ENCODE results near the gene TRAK1. TPM values are rescaled to one million over a fixed set of nuclear protein-coding genes. Genes with fewer than 3 reads are reported as not detected.
"Not testable (repeated sequence)": the region's sequence is repeated elsewhere in the genome, so short reads cannot be mapped to it uniquely, and the experiment has no call there.

The TRAK1 gene
- total RNA-seq, 1 donor, result 52.2 TPM

DNA sequence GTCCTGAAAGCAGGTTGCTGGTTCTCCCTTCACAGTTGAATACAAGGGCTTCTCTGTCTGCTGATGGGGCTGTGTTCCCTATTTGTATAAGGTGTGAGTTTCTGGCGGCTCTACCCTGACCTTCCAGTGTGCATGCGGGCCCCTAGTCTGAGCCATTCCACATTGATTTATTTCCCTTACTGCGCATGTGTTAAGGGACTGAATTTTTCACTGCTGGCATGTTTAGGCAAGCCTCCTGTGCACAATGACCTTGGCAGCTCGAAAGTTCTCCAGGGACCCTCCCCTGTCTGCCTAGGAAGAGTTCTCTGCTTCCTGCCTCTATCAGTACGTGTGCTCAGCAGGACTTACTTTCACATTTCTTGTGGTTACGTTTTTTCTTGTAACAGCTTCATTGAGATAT lies 11.4 kb downstream of the TRAK1 start:
- no peak overlapping the region for H3K4me3 ChIP-seq (ENCODE audit: low read depth, low read length)
- no peak for DNase-seq (ENCODE audit: low read depth)
- TF ChIP-seq, protein P1, sequence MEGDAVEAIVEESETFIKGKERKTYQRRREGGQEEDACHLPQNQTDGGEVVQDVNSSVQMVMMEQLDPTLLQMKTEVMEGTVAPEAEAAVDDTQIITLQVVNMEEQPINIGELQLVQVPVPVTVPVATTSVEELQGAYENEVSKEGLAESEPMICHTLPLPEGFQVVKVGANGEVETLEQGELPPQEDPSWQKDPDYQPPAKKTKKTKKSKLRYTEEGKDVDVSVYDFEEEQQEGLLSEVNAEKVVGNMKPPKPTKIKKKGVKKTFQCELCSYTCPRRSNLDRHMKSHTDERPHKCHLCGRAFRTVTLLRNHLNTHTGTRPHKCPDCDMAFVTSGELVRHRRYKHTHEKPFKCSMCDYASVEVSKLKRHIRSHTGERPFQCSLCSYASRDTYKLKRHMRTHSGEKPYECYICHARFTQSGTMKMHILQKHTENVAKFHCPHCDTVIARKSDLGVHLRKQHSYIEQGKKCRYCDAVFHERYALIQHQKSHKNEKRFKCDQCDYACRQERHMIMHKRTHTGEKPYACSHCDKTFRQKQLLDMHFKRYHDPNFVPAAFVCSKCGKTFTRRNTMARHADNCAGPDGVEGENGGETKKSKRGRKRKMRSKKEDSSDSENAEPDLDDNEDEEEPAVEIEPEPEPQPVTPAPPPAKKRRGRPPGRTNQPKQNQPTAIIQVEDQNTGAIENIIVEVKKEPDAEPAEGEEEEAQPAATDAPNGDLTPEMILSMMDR (IDR thresholded peaks at IDR 0.05; ENCODE audit: insufficient read depth, low read depth, low read length), result no peak

DNA sequence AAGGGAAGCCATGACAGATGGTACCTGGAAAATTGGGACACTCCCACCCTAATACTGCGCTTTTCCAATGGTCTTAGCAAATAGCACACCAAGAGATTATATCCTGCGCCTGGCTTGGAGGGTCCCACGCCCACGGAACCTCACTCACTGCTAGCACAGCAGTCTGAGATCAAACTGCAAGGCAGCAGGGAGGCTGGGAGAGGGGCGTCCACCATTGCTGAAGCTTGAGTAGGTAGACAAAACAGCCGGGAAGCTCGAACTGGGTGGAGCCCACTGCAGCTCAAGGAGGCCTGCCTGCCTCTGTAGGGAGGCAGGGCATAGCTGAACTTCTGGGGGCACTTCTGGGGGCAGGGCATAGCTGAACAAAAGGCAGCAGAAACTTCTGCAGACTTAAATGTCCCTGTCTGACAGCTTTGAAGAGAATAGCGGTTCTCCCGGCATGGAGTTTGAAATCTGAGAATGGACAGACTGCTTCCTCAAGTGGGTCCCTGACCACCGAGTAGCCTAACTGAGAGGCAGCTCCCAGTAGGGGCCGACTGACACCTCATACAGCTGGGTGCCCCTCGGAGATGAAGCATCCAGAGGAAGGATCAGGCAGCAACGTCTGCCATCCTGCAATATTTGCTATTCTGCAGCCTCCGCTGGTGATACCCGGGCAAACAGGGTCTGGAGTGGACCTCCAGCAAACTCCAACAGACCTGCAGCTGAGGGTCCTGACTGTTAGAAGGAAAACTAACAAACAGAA lies 12.9 kb downstream of the TRAK1 start:
- H3K4me3 ChIP-seq (ENCODE audit: low read depth, low read length); DNase-seq (ENCODE audit: low read depth): not testable (repeated sequence)

DNA sequence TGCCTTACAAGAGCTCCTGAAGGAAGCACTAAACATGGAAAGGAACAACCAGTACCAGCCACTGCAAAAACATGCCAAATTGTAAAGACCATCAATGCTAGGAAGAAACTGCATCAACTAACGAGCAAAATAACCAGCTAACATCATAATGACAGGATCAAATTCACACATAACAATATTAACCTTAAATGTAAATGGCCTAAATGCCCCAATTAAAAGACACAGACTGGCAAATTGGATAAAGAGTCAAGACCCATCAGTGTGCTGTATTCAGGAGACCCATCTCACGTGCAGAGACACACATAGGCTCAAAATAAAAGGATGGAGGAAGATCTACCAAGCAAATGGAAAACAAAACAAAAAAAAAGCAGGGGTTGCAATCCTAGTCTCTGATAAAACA lies 14.8 kb downstream of the TRAK1 start:
- not testable (repeated sequence) for DNase-seq (ENCODE audit: low read depth); H3K4me3 ChIP-seq (ENCODE audit: low read depth, low read length)

DNA sequence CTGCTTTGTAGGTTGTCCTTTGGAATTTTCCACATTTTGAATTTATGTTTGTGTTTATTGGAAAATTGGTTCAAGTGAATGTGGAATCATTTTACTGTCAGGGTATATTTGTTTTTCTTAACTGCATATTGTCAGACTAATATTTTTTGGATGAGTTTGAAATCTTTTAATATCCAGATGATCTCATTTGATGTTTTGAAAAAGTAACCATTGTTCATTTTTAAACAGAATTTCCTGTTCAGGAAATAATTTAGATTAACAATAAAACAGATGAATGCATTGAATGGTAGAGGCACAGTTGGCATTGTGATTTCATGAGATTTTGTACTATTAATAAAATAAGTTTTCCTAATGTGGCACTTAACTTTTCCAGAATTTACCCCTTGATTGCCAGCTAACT lies 15.5 kb downstream of the TRAK1 start:
- no peak for DNase-seq (ENCODE audit: low read depth)
- TF ChIP-seq, protein P1 (IDR thresholded peaks at IDR 0.05; ENCODE audit: insufficient read depth, low read depth, low read length), result no peak
- no peak overlapping the region for H3K4me3 ChIP-seq (ENCODE audit: low read depth, low read length)

DNA sequence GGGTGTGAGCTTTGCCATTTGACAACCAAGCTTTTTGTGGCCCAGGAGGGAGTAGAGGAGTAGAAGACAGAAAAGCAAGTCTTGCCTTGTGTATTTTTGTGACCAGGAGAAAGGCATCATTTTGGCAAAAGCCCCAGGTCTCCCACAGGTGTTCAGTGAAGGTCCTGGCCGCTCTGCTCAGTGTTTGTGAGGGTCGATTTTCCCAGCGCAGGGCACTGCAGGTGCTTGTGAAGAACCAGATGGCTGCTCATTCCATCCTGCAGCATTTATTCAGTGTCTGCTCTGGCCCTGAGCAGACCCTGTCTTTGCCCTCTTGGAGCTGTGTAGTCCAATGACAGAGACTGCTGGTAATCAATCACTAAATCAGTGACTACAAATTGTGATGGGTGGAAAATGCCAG lies 19.5 kb downstream of the TRAK1 start:
- no peak overlapping the region for H3K4me3 ChIP-seq (ENCODE audit: low read depth, low read length)
- no peak for DNase-seq (ENCODE audit: low read depth)
- TF ChIP-seq, protein P1 (IDR thresholded peaks at IDR 0.05; ENCODE audit: insufficient read depth, low read depth, low read length), result no peak

DNA sequence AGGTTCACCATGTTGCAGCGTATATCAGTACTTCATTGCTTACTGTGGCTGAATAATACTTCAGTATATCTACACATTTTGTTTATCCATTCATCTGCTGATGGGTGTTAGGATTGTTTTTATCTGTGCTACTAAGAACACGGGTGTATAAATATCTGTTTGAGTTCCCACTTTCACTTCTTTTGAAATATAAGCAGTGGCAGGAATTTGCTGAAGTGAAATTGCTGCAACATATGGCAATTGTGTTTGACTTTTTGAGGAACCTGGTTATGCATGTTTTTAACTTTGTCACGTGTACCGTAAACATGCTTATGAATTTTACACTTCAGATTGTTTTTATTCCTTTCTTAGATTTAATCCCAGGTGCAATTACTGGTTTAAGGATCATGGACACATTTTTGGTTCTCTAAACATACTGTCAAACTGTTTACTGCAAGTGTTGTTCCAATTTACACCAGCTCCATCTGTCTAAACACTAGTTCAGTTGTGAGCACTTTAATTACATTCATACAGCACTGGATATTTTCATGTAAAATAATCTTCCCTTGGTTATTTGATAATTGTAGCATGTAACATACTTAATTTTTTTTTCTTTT lies 23.1 kb downstream of the TRAK1 start:
- no peak overlapping the region for H3K4me3 ChIP-seq (ENCODE audit: low read depth, low read length)
- no peak for DNase-seq (ENCODE audit: low read depth)
- TF ChIP-seq, protein P1 (IDR thresholded peaks at IDR 0.05; ENCODE audit: insufficient read depth, low read depth, low read length), result no peak

DNA sequence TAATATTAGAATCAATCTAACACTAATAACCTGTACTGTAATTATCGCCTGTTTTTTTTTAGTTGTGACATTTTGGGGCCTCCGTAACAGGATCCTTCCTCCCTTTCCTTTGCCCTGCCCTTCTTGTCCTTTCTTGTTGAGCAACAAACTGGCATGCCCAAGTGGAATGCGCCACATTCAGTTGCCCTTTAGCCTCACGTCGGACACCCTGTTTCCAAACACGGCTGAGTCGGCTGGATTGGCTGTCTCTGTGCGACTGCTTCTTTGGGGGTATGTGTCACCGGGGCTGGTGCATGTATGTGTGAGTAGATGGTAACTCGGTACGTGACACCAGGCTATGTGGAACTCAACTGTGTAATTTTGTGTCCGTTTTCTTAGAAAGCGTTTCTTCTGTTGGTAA lies 24.1 kb downstream of the TRAK1 start:
- H3K4me3 ChIP-seq (ENCODE audit: low read depth, low read length), result no peak overlapping the region
- TF ChIP-seq, protein P1 (IDR thresholded peaks at IDR 0.05; ENCODE audit: insufficient read depth, low read depth, low read length), result no peak
- no peak for DNase-seq (ENCODE audit: low read depth)

DNA sequence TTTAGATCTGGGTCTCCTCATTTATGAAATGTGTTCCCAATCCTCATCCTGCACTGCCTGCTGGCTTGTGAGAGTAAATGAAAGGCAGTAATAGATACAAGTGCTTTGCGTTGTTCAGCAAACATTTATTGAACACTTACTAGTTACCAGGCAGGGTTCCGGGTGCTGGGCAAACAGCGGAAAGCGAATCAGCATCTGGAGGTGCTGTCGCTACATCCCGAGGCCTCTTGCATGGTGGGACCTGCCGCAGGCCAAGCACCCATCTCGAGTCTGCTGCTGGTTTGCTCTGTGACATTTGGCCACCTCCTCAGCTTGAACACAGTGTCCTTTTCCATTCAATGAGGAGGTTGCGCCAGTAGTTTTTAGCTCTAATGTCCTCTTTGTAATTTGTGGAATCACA lies 24.8 kb downstream of the TRAK1 start:
- TF ChIP-seq, protein P1 (IDR thresholded peaks at IDR 0.05; ENCODE audit: insufficient read depth, low read depth, low read length), result no peak
- DNase-seq (ENCODE audit: low read depth), result no peak
- no peak overlapping the region for H3K4me3 ChIP-seq (ENCODE audit: low read depth, low read length)
